Osteocyte (in vitro differentiated cells): ENCODE data around the gene EXTL2. TPM values are rescaled to one million over a fixed set of nuclear protein-coding genes. Genes with fewer than 3 reads are reported as not detected.
"Not testable (repeated sequence)": the region's sequence is repeated elsewhere in the genome, so short reads cannot be mapped to it uniquely, and the experiment has no call there.

Experiments used
- DNase-seq: peaks from one replicate; pipeline ENCODE4 v3.0.0; 2021; ENCODE audit warnings: mixed read lengths; ENCODE audit not compliant: unreplicated experiment; ENCODE audit errors: extremely low spot score
- H3K27ac Mint-ChIP-seq: one replicate; pipeline ENCODE4 v1.8.0; 2021; ENCODE audit warnings: mild to moderate bottlenecking, mixed read lengths; ENCODE audit not compliant: unreplicated experiment
- H3K27me3 Mint-ChIP-seq: one replicate; pipeline ENCODE4 v1.8.0; 2021; ENCODE audit warnings: mixed read lengths; ENCODE audit not compliant: unreplicated experiment
- H3K36me3 Mint-ChIP-seq: one replicate; pipeline ENCODE4 v1.8.0; 2021; ENCODE audit warnings: mixed read lengths; ENCODE audit not compliant: unreplicated experiment
- H3K4me1 Mint-ChIP-seq: one replicate; pipeline ENCODE4 v1.8.0; 2021; ENCODE audit warnings: mixed read lengths; ENCODE audit not compliant: unreplicated experiment
- H3K4me3 Mint-ChIP-seq: one replicate; pipeline ENCODE4 v1.8.0; 2021; ENCODE audit warnings: mild to moderate bottlenecking, moderate library complexity, mixed read lengths; ENCODE audit not compliant: unreplicated experiment
- H3K9me3 Mint-ChIP-seq: one replicate; pipeline ENCODE4 v1.8.0; 2021; ENCODE audit warnings: mixed read lengths; ENCODE audit not compliant: unreplicated experiment
- CTCF ChIP-seq: fragments of 200-600 bp; sonication (generic); IDR thresholded peaks from 2 replicates; pipeline ENCODE4 v1.5.0; 2021; ENCODE audit warnings: antibody characterized with exemption, mild to moderate bottlenecking, moderate library complexity
- total RNA-seq: library from RNA; stranded (reverse); gene quantifications from 2 replicates; pipeline ENCODE4 v1.2.1, GENCODE V29; 2021

Gene EXTL2
- total RNA-seq, 1 donor from 2014 or later: 33.6 TPM

DNA sequence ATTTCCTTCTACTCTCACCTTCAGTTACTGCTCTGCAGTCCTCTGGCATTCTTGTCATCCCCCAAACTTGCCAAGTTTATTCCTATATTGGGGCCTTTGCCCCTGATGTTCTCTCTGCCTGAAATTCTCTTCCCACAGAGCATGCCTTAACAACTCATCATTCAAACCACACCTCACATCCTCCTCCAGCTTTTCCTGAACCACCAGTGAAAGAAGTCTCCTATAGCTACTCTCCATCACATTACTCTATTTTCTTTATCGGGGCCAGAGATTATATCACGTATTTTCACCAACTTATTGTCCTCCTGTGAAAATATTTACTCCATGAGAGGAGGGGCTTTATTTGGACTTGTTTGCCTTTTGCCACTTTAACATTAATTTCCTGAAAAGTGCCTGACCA lies 32.1 kb downstream of the EXTL2 start:
- H3K27ac Mint-ChIP-seq: no peak overlapping the region
- H3K4me3 Mint-ChIP-seq: no peak overlapping the region
- H3K4me1 Mint-ChIP-seq: peaks cover 2% of the 10 kb centered on the region
- no peak for TF ChIP-seq CTCF
- H3K9me3 Mint-ChIP-seq: no peaks in the 10 kb centered on the region
- no peaks in the 10 kb centered on the region for H3K36me3 Mint-ChIP-seq
- H3K27me3 Mint-ChIP-seq: no peaks in the 10 kb centered on the region
- DNase-seq: no peak

DNA sequence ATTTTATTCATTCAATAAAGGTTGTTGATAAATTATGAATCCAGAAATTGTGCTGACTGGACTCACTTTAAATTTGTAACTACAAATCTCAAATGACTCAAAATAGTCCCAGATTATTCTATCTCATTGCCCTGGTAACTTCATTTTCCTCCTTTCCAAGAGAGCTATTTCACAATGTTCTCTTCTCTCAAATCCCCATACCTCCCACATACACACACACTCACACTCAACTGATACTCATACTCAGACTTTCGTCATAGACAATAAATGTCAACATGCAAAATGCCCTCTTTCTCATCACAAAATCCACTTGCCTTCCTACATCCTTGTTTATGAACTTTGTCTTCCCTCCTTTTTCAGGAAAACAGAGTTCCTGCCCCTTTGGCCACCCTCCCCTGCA lies 33.3 kb downstream of the EXTL2 start:
- no peak for DNase-seq
- Mint-ChIP-seq H3K27ac (no peak overlapping the region), H3K36me3 (no peaks in the 10 kb centered on the region), H3K27me3 (no peaks in the 10 kb centered on the region), H3K4me3 (no peak overlapping the region), H3K4me1 (peaks cover 2% of the 10 kb centered on the region), H3K9me3 (peaks cover 7% of the 10 kb centered on the region)
- no peak for TF ChIP-seq CTCF

DNA sequence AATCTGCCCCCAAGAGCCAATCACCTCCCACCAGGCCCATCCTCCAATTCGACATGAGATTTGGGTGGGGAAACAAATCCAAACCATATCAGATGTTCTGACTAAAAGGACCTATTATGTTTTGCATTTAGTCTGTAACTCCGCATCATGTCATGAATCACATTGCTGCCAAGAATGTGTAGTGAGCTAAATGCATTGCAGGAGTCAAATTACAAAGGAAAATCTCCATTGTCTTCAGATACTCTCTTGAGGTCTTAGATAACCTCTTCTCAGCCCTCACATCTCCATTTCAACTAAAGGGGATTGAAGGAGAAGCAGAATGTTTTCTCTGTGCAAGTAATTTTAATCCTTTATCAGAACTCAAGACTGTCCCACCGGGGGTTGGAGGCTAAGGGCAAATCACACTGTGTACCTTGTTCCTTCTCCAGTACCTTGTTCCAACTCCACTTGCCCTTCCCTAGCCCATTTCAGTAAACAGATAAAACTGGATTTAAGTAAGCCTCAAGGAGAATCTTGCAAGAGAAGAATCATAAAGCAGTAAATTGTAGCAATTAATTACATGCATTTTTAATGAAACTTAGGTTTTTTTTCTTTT lies 34.1 kb downstream of the EXTL2 start:
- peaks cover 10% of the 10 kb centered on the region for H3K9me3 Mint-ChIP-seq
- no peak for DNase-seq
- no peak overlapping the region for H3K4me3 Mint-ChIP-seq
- H3K27ac Mint-ChIP-seq: no peak overlapping the region
- no peaks in the 10 kb centered on the region for H3K27me3 Mint-ChIP-seq
- no peak for TF ChIP-seq CTCF
- peaks cover 2% of the 10 kb centered on the region for H3K4me1 Mint-ChIP-seq
- no peaks in the 10 kb centered on the region for H3K36me3 Mint-ChIP-seq

GRCh38 chr1:100855116-100855515 lies 39.5 kb downstream of the EXTL2 start:
- H3K9me3 Mint-ChIP-seq, H3K4me1 Mint-ChIP-seq, H3K27ac Mint-ChIP-seq, H3K4me3 Mint-ChIP-seq, H3K27me3 Mint-ChIP-seq, H3K36me3 Mint-ChIP-seq, DNase-seq: not testable (repeated sequence)

GRCh38 chr1:100852976-100853375 lies 41.7 kb downstream of the EXTL2 start:
- TF ChIP-seq CTCF: no peak
- Mint-ChIP-seq H3K9me3 (peaks cover 10% of the 10 kb centered on the region), H3K4me1 (peaks cover 4% of the 10 kb centered on the region), H3K36me3 (no peaks in the 10 kb centered on the region), H3K27me3 (peaks cover 7% of the 10 kb centered on the region), H3K4me3 (no peak overlapping the region), H3K27ac (no peak overlapping the region)
- DNase-seq: no peak

DNA sequence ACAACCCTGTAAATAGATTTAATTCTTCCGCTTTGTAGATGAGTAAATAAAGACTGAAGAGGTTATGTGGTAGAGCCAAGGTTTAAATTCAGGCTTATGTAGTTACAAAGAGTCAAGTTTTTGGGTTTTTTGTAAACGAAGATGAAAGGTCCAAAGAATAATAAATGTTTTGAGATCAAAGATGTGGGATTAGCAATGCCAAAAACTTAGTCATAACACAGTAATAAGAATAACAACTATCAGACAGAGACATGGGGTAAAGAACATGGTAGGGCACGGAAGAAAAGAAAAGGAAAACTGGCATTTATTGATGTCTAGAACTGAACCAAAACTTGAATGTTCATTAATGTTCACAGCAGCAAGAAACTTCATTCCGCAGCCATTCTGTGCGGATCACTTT lies 42.9 kb downstream of the EXTL2 start:
- Mint-ChIP-seq H3K36me3 (no peaks in the 10 kb centered on the region), H3K27me3 (peaks cover 8% of the 10 kb centered on the region), H3K9me3 (peaks cover 6% of the 10 kb centered on the region), H3K4me3 (no peak overlapping the region), H3K4me1 (peaks cover 13% of the 10 kb centered on the region), H3K27ac (no peak overlapping the region)
- DNase-seq: no peak
- no peak for TF ChIP-seq CTCF
